Measurements from ENCODE around the gene ZFR2. TPM values are rescaled to one million over a fixed set of nuclear protein-coding genes. Genes with fewer than 3 reads are reported as not detected.
"Not testable (repeated sequence)": the region's sequence is repeated elsewhere in the genome, so short reads cannot be mapped to it uniquely, and the experiment has no call there.

ZFR2 gene
- total and polyA plus RNA-seq, 2 of the 8 experiments (the other 6 are each of a cell fraction or from before 2014, with no cell fraction given), result 14.5 to 28.4 TPM

- H2AFZ ChIP-seq (ENCODE audit: low read length); H3K4me1 ChIP-seq (replicated peaks in 1 of 4; ENCODE audit: control insufficient read depth in 3 of 4, insufficient read depth in 4 of 4, low read length in 3 of 4); H3K4ac ChIP-seq (replicated peaks; ENCODE audit: insufficient read length, low read depth, low read length); FAIRE-seq; H4K5ac ChIP-seq (ENCODE audit: insufficient read length, low read depth, low read length); H3K14ac ChIP-seq (ENCODE audit: insufficient read length); H3K27ac ChIP-seq (ENCODE audit: low read depth, low read length); H4K8ac ChIP-seq (ENCODE audit: extremely low read depth, insufficient read depth, low read length); H3K79me2 ChIP-seq (ENCODE audit: control insufficient read depth in 1 of 2, insufficient read depth in 2 of 2, low read length in 2 of 2); H2BK12ac ChIP-seq (ENCODE audit: low read depth, low read length); H3K23ac ChIP-seq (ENCODE audit: insufficient read length); H3K4me3 ChIP-seq (ENCODE audit: extremely low read depth in 1 of 4, insufficient read depth in 2 of 4, low read depth in 3 of 4, low read length in 4 of 4); H3K79me1 ChIP-seq (ENCODE audit: low read depth, low read length); H3K27me3 ChIP-seq (replicated peaks in 1 of 4; ENCODE audit: control insufficient read depth in 3 of 4, extremely low read depth in 1 of 4, insufficient read depth in 3 of 4, low read length in 3 of 4); H4K20me1 ChIP-seq (replicated peaks in 1 of 2; ENCODE audit: control insufficient read depth in 1 of 2, insufficient read depth in 2 of 2, low read length in 2 of 2); H2BK5ac ChIP-seq (ENCODE audit: low read depth, low read length); H3K18ac ChIP-seq (ENCODE audit: extremely low read depth, low read length); DNase-seq (ENCODE audit: low read depth in 1 of 2, low spot score in 2 of 2); H3K56ac ChIP-seq (replicated peaks; ENCODE audit: insufficient read length, low read depth, low read length); H3K23me2 ChIP-seq (ENCODE audit: low read depth, low read length); H3K9me3 ChIP-seq (ENCODE audit: insufficient read depth in 2 of 2, low read depth in 1 of 2, low read length in 1 of 2); H3K4me2 ChIP-seq (ENCODE audit: insufficient read depth in 1 of 2, low read depth in 2 of 2, low read length in 2 of 2); H2BK20ac ChIP-seq (ENCODE audit: low read length); H3K9ac ChIP-seq (replicated peaks in 1 of 4; ENCODE audit: extremely low read depth in 1 of 4, low read depth in 3 of 4, low read length in 3 of 4); H2BK15ac ChIP-seq (ENCODE audit: low read length); H2AK5ac ChIP-seq (ENCODE audit: low read depth, low read length); H2BK120ac ChIP-seq (replicated peaks; ENCODE audit: low read depth, low read length); POLR2A ChIA-PET (ENCODE audit: partially characterized antibody); H4K91ac ChIP-seq (replicated peaks; ENCODE audit: insufficient read length, low read length): not testable (repeated sequence)
- CTCF ChIA-PET (ENCODE audit: partially characterized antibody), result interaction anchor here (1.0 to 1.9 kb wide), 2 partner anchors 69 to 73 kb away, joined by 3 to 9 read pairs; no protein-coding TSS in a partner anchor
- peaks cover 3 to 12% (median 10%) of the 10 kb centered on the region in 4 experiments; a peak in 7 of 8 replicates for H3K36me3 ChIP-seq (ENCODE audit: control insufficient read depth in 2 of 4, insufficient read depth in 4 of 4, low read length in 3 of 4)
- WGBS, 2 experiments (ENCODE audit: extremely low coverage in 1 of 2, insufficient coverage in 1 of 2, insufficient read length in 1 of 2, insufficient replicate concordance in 2 of 2, low coverage in 1 of 2, low lambda C conversion rate in 2 of 2, missing lambda C conversion rate in 1 of 2), result 83% methylated on average over 5 of the region's 5 CpGs; no CpG with 5 or more reads in 1 of the 2 experiments
Observed at GRCh38 chr19:3894959-3895358, 26.1 kb upstream of the ZFR2 start.

Data from H1 (cell line).